GM12874 (cell line): ENCODE results near the gene ARMC8.
A peak's percentile ranks its signal among the peaks of the same experiment; 100 is the strongest.

Experiments used
- CTCF ChIP-seq: IDR thresholded peaks from 2 replicates; pipeline ENCODE4 v1.5.1; 2011; ENCODE audit warnings: low read depth, mild to moderate bottlenecking, control low read depth, low read length, moderate library complexity; ENCODE audit not compliant: insufficient read depth

The ARMC8 gene

DNA sequence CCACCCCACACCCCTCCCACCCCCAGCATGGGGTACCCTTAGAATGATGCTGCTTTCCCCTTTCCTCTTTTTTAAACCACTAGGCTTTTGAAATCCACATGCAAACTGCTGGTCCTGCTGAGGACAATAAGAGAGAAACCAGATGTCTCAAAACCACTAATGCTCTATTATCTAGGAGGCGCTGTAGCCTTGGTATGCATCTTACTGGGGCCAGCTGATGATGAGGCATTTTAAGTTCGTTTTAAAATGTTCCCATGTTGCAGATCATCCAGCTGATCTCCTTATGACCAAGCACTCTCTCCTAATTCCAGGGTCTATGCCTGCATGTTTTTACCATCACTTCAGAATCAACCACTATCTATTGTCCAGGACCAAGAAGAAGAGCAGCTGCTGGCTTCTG lies 141.2 kb downstream of the ARMC8 start:
- TF ChIP-seq CTCF, result no peak

DNA sequence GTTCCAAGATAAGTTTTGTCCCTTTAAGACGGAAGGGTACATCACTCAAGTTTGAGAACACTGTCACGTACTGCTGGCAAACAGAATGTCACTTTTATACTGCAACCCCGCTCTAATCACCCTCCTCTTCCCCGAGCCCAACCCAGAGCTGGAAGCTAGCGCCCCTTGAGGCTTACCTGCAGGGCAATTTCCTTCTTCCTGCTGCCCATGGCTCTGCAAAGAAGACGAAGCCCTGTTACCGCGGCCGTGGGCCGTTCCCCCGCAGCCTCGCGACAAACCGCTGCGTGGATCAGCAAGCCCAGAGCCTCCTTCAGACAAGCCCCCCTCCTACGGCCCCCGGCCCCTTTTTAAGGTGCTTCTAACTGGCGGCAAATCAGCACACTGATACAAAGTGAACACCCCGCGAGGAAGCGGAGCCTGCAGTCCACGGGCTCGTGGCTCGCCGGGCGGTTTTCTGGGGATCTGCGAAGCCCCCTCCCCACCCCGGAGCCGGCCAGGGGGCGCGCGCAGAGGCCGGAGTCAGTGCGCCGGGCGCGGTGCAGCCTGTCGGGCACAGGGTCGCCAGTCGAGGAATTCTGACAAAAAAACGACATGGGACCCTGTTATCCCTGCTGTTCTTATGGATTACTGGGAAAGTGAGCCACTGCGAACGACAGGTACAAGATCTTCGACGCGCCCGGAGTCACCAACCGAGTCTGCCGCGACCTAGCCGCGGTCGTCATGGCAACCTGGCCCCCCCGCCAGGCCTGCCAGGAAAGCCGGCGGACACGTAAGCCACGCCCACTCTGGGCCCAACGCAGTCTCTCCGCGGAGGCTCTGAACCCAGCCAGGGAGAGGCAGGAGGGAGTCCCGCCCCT lies 142.3 kb downstream of the ARMC8 start, which contains the start of gene NME9:
NME9 (minus strand) TSS at position 725 of the 857 bp plus-strand sequence; CDS start at position 209, 516 bp downstream.
- peak; percentile 69 for TF ChIP-seq CTCF

DNA sequence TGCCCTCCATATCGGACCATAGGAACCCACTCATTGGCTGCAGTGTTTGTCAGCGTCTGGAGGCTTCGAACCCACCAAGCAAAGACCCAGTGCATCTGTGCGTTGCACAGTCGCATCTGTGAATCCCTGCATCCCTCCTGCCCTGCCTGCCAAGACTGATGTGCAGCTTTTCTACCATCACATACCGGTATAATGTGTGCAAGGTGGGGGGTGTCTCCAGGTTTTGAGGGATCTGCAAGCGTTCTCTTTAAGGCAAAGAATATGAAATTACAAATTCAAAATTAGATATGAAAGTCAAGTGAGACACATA lies 142.8 kb downstream of the ARMC8 start:
- no peak for TF ChIP-seq CTCF

DNA sequence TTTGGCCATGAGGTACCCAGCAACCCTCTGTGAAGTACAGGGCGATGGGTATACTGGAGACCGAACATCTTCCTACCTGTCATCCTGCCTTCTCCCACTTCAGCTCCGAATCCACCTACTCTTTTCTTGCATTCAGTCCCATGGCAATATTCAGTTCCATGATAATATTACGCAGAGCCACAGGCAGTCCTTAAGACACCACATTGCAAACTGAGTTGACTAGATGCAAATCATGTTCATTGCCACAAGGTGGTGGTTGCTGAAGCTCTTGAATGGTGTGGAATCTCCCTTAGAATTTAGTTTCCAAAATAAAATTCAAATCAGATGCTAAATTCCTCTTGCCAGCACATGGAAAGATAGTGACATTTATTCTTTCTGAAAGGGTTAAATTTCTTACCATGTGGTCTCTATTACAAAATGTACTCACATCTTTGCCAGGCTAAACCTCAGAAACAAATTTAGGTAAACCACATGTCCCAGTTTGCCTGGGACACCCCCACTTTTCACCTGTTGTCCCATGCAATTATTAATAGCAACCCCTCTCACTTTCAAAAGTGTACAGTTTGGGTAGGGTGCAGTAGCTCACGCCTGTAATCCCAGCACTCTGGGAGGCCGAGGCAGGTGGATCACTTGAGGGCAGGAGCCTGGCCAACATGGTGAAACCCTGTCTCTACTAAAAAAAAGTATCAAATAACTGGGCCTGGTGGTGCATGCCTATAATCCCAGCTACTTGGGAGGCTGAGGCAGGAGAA lies 144.2 kb downstream of the ARMC8 start:
- TF ChIP-seq CTCF, result no peak

GRCh38 chr3:138332472-138333073 lies 145.5 kb downstream of the ARMC8 start:
- peak; percentile 20; the same call in 1 of the 2 replicates for TF ChIP-seq CTCF

GRCh38 chr3:138334608-138335007 lies 147.5 kb downstream of the ARMC8 start:
- no peak for TF ChIP-seq CTCF

- no peak for TF ChIP-seq CTCF
These were observed 149.4 kb downstream of the ARMC8 start for GRCh38 chr3:138336454-138336999.
